ENCODE measurements around the gene ASTN2.
A peak's percentile ranks its signal among the peaks of the same experiment; 100 is the strongest.
"Not testable (repeated sequence)": the region's sequence is repeated elsewhere in the genome, so short reads cannot be mapped to it uniquely, and the experiment has no call there.

The ASTN2 gene

GRCh38 chr9:117098331-117098730 lies 316.5 kb downstream of the ASTN2 start:
- DNase-seq: no peak

- DNase-seq: no peak
Observed at GRCh38 chr9:117097761-117098160, 317.1 kb downstream of the ASTN2 start.

- no peak for DNase-seq
Observed at GRCh38 chr9:117096138-117096537, 318.7 kb downstream of the ASTN2 start.

- no peak for DNase-seq
Observed at GRCh38 chr9:117095081-117095480, 319.8 kb downstream of the ASTN2 start.

GRCh38 chr9:117093891-117094844 lies 320.7 kb downstream of the ASTN2 start:
- DNase-seq: no peak

DNA sequence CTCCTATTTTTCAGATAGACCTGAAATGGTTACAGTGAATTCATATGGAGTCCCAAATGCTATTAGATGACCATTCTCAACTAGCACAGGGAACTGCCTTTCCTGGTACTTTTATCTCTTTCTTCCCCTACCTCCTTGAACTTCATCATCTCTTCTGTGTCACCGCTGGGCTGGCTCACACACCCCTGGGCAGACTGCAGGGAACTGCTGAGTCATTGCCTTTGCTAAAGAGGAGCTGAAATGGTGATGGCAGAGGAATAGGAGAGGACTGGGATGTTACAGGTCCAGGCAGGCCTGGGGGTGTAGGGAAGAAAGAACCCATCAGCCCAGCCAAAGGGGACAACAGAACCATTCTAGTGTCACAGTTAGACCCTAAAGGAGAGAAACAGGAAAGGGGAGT lies 322.3 kb downstream of the ASTN2 start:
- DNase-seq: no peak

- no peak for DNase-seq
Observed at GRCh38 chr9:117091529-117091928, 323.3 kb downstream of the ASTN2 start.

GRCh38 chr9:117088786-117089185 lies 326.1 kb downstream of the ASTN2 start:
- DNase-seq: no peak

GRCh38 chr9:117088140-117088539 lies 326.7 kb downstream of the ASTN2 start:
- DNase-seq: no peak

DNA sequence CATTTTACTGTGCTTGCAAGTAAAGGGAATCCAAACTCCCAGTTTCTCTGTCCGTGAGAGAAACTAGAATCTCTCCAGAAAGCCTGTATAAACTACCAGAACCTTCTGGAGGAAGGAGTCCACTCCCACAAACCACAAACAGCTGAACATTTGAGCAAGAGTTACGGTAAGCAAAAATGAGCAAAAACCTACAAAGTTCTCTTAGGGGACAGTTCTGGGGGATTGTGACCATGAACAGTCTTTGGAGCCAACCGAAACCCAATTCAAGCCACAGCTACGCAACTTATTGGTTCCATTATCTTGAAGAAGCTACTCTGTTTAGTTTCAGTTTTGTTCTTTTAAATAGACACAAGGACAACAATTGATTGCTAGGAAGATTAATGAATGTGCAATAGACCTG lies 330.6 kb downstream of the ASTN2 start:
- no peak for DNase-seq

DNA sequence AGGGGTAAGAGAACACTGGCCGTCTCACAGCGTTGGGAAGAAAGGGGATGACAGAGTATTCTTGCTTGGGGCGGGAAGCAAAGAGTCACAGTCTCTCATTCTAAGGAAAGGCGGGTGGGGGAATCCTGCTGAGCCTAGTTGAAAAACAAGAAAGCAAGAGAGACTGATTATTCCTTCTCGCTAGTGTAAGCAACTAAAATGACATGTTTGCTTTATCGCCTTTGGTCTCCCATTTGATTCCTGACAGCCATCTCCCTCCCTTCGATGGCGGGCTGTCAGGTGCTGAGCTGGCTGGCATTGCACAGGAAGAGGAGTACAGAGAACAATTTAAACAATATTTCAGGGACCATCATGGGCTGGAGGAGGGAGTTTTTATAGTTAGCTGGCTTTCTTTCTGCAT lies 331.3 kb downstream of the ASTN2 start:
- DNase-seq: no peak

DNA sequence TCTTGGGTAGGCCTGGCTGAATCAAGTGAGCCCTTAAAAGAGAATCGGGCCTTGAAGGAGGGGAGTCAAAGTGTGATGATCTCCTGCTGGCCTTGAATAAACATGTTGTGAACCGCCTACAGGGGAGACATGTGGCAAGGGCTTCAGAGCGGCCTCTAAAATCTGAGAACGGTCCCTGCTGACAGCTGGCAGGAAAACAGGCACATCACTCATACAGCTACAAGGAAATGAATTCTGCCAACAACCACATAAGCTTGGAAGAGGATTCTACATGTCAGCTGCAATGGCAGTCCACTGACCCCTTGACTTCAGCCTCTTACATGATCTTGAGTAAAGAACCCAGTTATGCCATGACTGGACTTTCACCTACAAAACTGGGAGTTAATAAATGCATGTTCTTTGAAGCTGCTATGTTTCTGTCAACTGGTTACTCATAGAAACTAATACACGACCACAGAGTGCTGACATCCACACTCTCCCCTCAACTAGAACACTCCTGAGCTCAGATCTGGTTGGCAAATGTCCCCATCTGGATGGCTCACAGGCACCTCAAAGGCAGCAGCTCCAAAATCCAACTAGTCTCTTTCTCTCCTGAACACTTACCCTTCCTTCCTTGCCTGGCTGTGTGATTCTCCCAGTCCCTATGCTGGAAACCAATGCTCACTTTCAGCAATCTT lies 333.1 kb downstream of the ASTN2 start:
- DNase-seq: no peak

- DNase-seq: no peak
Observed at GRCh38 chr9:117080765-117081390, 334.0 kb downstream of the ASTN2 start.

DNA sequence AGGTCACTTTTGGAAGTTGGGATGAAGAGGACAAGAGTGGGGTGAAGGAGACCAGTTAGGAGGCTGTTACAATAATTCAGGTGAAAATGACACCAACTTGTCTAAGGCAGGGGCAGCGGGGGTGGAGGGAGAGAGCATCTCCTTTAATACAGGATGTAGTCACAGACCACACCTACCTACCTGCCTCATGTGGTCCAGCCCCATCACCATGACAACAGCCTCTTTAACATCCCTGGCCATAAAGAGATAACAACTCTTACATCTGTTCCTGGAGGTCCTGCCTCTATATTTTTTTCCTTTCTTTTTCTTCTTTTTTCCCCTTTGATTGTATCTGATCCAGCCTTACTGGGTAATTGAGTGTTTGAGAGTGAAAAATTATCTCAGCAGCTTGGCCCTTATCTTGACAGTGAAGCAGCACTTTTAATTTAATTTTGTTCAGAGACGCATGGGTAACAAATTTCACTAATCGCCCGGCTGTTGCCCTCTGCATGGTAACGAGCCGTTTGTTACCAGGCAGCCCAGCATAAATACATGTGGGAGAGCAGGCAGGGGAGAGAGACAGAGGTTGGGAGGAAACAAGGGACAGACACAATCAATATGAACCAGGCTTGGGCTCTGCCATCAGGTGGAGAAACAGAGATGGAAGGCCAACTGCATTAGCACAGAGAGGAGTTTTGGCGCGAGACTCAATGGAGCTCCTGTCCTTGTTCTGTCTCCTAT lies 338.1 kb downstream of the ASTN2 start:
- no peak for DNase-seq

- no peak for DNase-seq
Observed at GRCh38 chr9:117075636-117076035, 339.2 kb downstream of the ASTN2 start.

GRCh38 chr9:117074784-117075520 lies 339.9 kb downstream of the ASTN2 start:
- DNase-seq: no peak

DNA sequence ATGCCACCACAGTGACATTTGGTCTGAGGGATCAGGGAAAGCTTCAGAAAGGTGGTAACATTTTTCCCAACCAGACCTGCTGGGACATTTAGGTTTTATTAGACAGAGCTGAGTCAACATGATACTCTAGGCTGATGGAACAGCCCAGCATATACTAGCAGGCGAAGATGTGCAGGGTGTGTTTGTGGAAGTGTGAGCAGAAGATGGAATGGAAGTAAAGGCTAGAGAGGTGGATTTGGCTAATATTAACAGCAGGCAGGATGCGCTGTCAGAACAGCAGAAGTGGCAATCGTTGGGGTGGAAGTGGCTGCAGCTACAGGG lies 340.6 kb downstream of the ASTN2 start:
- no peak for DNase-seq

- DNase-seq: peak in 1 of 2 experiments; percentile 3
Observed at GRCh38 chr9:117073539-117074341, 341.1 kb downstream of the ASTN2 start.

GRCh38 chr9:117073071-117073470 lies 341.8 kb downstream of the ASTN2 start:
- DNase-seq: no peak

DNA sequence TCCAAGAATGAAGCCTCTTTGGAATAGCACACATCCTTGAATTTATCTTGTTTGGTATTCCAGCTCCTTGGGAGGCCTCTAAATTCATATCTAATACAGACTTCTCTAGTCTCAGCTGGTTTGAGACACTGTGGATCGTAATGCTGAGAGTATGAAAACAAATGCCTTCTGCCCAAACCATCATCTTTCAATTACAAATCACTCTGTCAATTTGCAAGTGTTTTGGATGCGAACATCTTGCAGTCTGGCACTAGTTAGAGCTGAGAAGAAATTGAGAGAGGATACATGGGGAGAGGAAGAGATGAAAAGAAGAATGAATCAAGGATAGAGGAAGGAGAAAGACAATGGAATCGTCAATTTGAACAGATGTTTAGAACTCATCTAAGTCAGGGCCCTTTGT lies 342.6 kb downstream of the ASTN2 start:
- DNase-seq: no peak

GRCh38 chr9:117071673-117072207 lies 343.1 kb downstream of the ASTN2 start:
- not testable (repeated sequence) for DNase-seq
